HT-29 (cell line): Measurements from ENCODE around the gene FTSJ3. TPM values are rescaled to one million over a fixed set of nuclear protein-coding genes. Genes with fewer than 3 reads are reported as not detected.
"Not testable (repeated sequence)": the region's sequence is repeated elsewhere in the genome, so short reads cannot be mapped to it uniquely, and the experiment has no call there.

Experiments
- DNase-seq: peaks from one replicate; pipeline ENCODE4 v3.0.0-alpha.2; 2015; ENCODE audit warnings: low spot score
- total RNA-seq: library from RNA; depleted of rRNA; stranded (reverse); fragments of >200 nt; shearing (Covaris generic); gene quantifications from 2 replicates; pipeline ENCODE4 v1.2.3, GENCODE V29; 2014; rRNA removed

FTSJ3 gene, protein sequence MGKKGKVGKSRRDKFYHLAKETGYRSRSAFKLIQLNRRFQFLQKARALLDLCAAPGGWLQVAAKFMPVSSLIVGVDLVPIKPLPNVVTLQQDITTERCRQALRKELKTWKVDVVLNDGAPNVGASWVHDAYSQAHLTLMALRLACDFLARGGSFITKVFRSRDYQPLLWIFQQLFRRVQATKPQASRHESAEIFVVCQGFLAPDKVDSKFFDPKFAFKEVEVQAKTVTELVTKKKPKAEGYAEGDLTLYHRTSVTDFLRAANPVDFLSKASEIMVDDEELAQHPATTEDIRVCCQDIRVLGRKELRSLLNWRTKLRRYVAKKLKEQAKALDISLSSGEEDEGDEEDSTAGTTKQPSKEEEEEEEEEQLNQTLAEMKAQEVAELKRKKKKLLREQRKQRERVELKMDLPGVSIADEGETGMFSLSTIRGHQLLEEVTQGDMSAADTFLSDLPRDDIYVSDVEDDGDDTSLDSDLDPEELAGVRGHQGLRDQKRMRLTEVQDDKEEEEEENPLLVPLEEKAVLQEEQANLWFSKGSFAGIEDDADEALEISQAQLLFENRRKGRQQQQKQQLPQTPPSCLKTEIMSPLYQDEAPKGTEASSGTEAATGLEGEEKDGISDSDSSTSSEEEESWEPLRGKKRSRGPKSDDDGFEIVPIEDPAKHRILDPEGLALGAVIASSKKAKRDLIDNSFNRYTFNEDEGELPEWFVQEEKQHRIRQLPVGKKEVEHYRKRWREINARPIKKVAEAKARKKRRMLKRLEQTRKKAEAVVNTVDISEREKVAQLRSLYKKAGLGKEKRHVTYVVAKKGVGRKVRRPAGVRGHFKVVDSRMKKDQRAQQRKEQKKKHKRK
- total RNA-seq, result 35.7 and 41.7 TPM in 2 replicates

GRCh38 chr17:63827002-63827800 lies at the start of gene FTSJ3, which contains the start of gene PSMC5:
TSS of gene FTSJ3 (minus strand) at chr17:63827663. CDS start at chr17:63826902, 761 bp downstream.
TSS of gene PSMC5 (plus strand) at chr17:63827431. CDS start at chr17:63827491, 60 bp downstream.
- DNase-seq, result peak; percentile 96

DNA sequence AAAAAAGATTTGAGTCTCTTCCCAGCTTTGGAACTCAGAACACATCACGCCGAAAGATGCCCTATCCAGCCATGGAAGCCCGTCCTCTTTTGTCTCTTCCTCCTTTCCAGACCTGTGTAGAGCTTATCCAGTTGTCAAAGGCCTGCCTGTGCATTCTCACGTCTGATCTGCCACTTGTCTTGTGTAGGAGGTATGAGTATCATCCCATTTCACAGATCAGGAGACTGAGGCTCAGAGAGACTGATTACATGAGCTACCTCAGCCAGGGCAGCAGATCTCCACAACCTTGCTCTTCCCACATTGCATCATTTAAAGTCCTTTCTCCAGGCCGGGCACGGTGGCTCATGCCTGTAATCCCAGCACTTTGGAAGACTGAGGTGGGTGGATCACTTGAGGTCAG lies 47.2 kb upstream of the FTSJ3 start:
- not testable (repeated sequence) for DNase-seq

DNA sequence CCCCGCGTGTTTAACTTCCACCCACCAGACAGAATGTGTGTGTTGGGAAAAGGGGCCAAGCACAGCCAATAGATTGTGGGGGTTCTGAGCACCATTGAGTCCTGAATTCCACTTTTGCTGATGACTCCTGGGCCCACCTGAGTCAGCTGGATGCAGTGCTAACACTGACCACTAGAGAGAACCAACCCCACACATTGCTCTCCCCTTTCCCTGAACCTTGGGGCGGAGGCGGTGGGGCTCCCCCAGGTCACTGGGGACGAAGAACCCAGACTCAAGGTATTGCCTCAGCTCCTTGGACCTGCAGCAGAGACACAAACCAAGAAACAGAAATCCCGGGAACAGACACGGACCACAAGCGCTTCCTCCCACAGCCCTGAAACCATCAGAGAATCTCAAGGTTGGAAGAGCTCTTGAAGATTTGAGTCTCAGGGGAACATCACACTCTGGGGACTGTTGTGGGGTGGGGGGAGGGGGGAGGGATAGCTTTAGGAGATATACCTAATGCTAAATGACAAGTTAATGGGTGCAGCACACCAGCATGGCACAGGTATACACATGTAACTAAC lies 46.7 kb upstream of the FTSJ3 start:
- DNase-seq, result not testable (repeated sequence)

GRCh38 chr17:63873577-63873976 lies 46.1 kb upstream of the FTSJ3 start, which contains the start of gene CSH2:
TSS of gene CSH2 (minus strand) at chr17:63873677. CDS start at chr17:63873614, 63 bp downstream.
- not testable (repeated sequence) for DNase-seq

- not testable (repeated sequence) for DNase-seq
Measured at GRCh38 chr17:63871646-63872365, 44.3 kb upstream of the FTSJ3 start.

DNA sequence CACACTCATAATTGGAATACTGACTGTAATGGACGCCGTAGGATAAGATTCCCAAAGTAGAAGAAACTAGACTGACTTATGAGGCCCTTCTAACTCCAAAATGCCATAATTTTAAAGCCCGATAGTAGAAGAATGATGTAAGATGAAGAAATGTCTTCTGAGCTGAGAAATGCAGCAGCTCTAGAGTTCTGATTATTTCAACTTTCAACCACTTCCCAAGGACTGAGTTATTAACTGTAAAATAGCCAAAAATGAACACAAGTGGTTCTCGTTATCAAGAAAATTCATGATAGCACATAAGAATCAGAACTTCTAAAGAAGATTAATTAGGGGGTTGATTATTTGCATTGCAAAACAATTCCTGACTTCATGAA lies 42.8 kb upstream of the FTSJ3 start:
- DNase-seq, result not testable (repeated sequence)

DNA sequence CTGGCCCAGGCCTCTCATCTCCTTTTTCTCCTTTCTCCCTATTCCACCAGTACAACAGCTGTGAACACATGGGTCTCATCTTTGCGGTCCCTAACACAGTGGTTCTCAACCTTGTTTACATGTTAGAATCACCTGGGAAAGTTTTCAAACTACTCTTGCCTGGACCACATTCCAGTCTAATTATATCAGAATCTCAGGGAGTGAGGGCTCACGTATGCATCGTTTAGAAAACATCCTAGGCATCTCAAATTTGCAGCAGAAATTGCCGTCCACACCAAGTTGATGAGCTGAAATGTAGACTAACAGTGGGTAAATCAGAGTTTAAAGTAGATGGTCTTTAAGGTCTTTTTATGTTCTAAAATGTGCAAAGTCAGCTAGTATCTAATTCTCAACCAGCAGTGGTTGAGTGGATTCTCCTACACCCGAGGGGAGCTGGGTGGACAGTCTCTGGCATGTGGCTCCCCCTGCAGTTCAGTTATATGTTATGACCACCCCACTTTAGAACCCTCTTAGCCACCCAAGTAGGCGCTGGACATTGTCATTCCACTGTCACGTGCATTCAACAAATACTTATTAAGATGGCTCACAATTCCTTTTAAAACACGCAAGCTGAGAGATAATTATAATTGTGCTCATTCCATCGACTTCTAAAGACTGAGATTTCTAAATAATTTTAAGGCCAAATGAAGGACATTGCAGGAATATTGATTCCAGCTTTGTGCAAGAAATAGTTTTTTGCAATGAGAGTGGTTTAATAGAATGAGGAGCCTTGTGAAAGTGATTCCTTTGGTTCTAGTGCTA lies 42.2 kb upstream of the FTSJ3 start:
- DNase-seq, result not testable (repeated sequence)

GRCh38 chr17:63866625-63867024 lies 39.2 kb upstream of the FTSJ3 start:
- not testable (repeated sequence) for DNase-seq

- DNase-seq, result no peak
Measured at GRCh38 chr17:63859257-63859656, 31.8 kb upstream of the FTSJ3 start.

GRCh38 chr17:63856425-63856824 lies 29.0 kb upstream of the FTSJ3 start:
- not testable (repeated sequence) for DNase-seq

DNA sequence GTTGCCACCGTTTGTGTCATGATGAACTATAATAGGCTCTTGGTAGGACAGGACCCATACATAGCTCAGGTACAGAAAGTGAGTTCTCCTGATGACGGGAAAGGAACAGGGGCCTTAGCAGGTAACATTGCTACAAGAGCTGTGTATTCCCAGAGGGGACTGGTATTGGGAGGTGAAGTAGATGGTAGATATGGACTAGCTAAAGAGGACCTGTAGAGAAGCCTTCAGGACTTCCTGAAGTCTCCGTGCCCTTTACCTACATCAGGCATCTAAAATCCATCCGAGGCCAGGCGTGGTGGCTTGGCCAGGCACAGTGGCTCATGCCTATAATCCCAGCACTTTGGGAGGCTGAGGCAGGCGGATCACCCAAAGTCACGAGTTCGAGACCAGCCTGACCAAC lies 27.7 kb upstream of the FTSJ3 start:
- DNase-seq, result no peak

DNA sequence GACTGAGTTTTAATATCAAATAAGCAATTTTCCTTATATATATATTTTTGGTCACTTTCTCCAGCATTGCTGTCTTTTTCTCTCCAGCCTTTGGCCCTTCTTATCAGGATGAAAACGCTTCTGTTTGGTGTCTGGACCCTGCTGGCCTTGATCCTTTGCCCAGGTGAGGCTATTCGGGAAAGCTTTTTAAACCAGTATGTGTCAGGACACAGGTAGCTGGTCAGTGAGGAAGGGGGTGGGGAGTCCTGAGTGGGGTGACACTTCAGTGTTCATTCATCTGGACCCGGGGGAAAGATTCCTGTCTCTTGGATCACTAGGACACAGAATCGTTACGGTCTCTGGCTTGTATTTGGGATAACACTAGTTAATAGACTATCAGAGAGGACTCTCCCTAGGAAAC lies 27.2 kb upstream of the FTSJ3 start:
- DNase-seq, result no peak

- DNase-seq, result no peak
Measured at GRCh38 chr17:63853260-63853659, 25.8 kb upstream of the FTSJ3 start.

DNA sequence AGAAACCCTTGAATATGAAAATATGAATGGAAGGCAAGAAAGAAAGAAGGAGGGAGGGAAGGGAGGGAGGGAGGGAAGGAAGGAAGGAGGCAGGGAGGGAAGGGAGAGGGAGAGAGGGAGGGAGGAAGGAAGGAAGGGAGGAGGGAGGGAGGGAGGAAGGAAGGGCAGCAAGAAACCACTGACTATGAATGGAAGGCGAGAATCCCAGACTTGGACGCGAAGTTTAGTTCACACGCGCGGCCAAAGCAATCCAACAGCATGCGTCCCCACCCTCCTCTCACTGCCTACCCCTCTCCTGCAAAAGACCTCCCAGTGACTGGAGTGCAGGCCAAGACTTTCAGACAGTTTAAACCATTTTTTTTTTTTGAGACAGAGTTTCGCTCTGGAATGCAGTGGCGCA lies 22.9 kb upstream of the FTSJ3 start:
- DNase-seq, result no peak

- DNase-seq, result no peak
Measured at GRCh38 chr17:63848834-63849689, 21.6 kb upstream of the FTSJ3 start.

GRCh38 chr17:63847525-63848249 lies 20.2 kb upstream of the FTSJ3 start:
- DNase-seq, result no peak

- no peak for DNase-seq
Measured at GRCh38 chr17:63845509-63845908, 18.0 kb upstream of the FTSJ3 start.
